Activated naive CD8-positive, alpha-beta T cell treated with anti-CD3 and anti-CD28 coated beads, Interleukin-2, amount 10 ng/mL, durations not matched to agents 7 days and 5 days (primary cell): Measurements from ENCODE around the gene FAF1. TPM values are rescaled to one million over a fixed set of nuclear protein-coding genes. Genes with fewer than 3 reads are reported as not detected.
A peak's percentile ranks its signal among the peaks of the same experiment; 100 is the strongest.

ENCODE experiments used
- ATAC-seq: fragments of 150-1000 bp; cut with Tn5 transposase; one replicate; pipeline ENCODE4 v1.10.0; 2021; ENCODE audit warnings: low read depth, moderate library complexity
- POLR2A ChIA-PET: fragments of 350-600 bp; sonication (Branson Sonifier 250); formaldehyde crosslinking; loops from one replicate; lab custom pipeline; 2021; ENCODE audit warnings: antibody characterized with exemption; lab: Charles Lee
- DNase-seq: peaks from one replicate; pipeline ENCODE4 v3.0.0; 2021
- H3K27ac Mint-ChIP-seq: one replicate; pipeline ENCODE4 v1.8.0; 2022; ENCODE audit warnings: mild to moderate bottlenecking, mixed read lengths
- H3K27me3 Mint-ChIP-seq: one replicate; pipeline ENCODE4 v1.8.0; 2022; ENCODE audit warnings: mild to moderate bottlenecking, moderate library complexity, mixed read lengths
- H3K36me3 Mint-ChIP-seq: one replicate; pipeline ENCODE4 v1.8.0; 2021; ENCODE audit warnings: mild to moderate bottlenecking, mixed read lengths
- H3K4me1 Mint-ChIP-seq: one replicate; pipeline ENCODE4 v1.8.0; 2021; ENCODE audit warnings: mixed read lengths
- H3K4me3 Mint-ChIP-seq: one replicate; pipeline ENCODE4 v1.8.0; 2022; ENCODE audit warnings: mild to moderate bottlenecking, moderate library complexity, mixed read lengths
- H3K9me3 Mint-ChIP-seq: one replicate; pipeline ENCODE4 v1.8.0; 2021; ENCODE audit warnings: mixed read lengths
- total RNA-seq, 2 experiments: library from RNA; stranded (reverse); gene quantifications; one replicate each; pipeline ENCODE4 v1.2.3, GENCODE V29; 2021

The FAF1 gene
- total RNA-seq, 2 experiments from 2014 or later, result 70.3 to 75.2 TPM

- Mint-ChIP-seq H3K4me1 (peaks cover 3% of the 10 kb centered on the region), H3K9me3 (no peaks in the 10 kb centered on the region), H3K27me3 (peaks cover 28% of the 10 kb centered on the region), H3K36me3 (peaks cover 3% of the 10 kb centered on the region), H3K27ac (no peak overlapping the region), H3K4me3 (no peak overlapping the region)
- no peak for DNase-seq
- no peak for ATAC-seq
- POLR2A ChIA-PET, result interaction anchor here (1.4 kb wide), 1 partner anchor 17 kb away, joined by 3 read pairs; no protein-coding TSS in a partner anchor
Measured at GRCh38 chr1:50986653-50987052, 26.6 kb upstream of the FAF1 start.

- peaks cover 37% of the 10 kb centered on the region for H3K27me3 Mint-ChIP-seq
- POLR2A ChIA-PET, result no interaction called here
- no peaks in the 10 kb centered on the region for H3K9me3 Mint-ChIP-seq
Measured at GRCh38 chr1:50985094-50985493, 25.0 kb upstream of the FAF1 start.

GRCh38 chr1:50983219-50983802 lies 23.2 kb upstream of the FAF1 start:
- H3K27ac Mint-ChIP-seq, result no peak overlapping the region
- H3K27me3 Mint-ChIP-seq, result peaks cover 51% of the 10 kb centered on the region
- DNase-seq (no peak), ATAC-seq (no peak)
- H3K9me3 Mint-ChIP-seq, result no peaks in the 10 kb centered on the region
- POLR2A ChIA-PET, result no interaction called here
- H3K36me3 Mint-ChIP-seq, result peaks cover 4% of the 10 kb centered on the region
- no peak overlapping the region for H3K4me3 Mint-ChIP-seq
- H3K4me1 Mint-ChIP-seq, result peaks cover 16% of the 10 kb centered on the region

More at GRCh38 chr1:50985094-50985493, 25.0 kb upstream of the FAF1 start:
- H3K4me1 Mint-ChIP-seq, result peaks cover 5% of the 10 kb centered on the region
- ATAC-seq (no peak), DNase-seq (no peak)
- peaks cover 3% of the 10 kb centered on the region for H3K36me3 Mint-ChIP-seq
- no peak overlapping the region for H3K27ac Mint-ChIP-seq
- H3K4me3 Mint-ChIP-seq, result no peak overlapping the region

- POLR2A ChIA-PET, result no interaction called here
- Mint-ChIP-seq H3K4me3 (no peak overlapping the region), H3K27me3 (peaks cover 51% of the 10 kb centered on the region), H3K27ac (no peak overlapping the region), H3K4me1 (peaks cover 16% of the 10 kb centered on the region), H3K9me3 (no peaks in the 10 kb centered on the region), H3K36me3 (peaks cover 3% of the 10 kb centered on the region)
- ATAC-seq (no peak), DNase-seq (no peak)
Measured at GRCh38 chr1:50982611-50983010, 22.5 kb upstream of the FAF1 start.

- Mint-ChIP-seq H3K27ac (no peak overlapping the region), H3K4me3 (no peak overlapping the region), H3K27me3 (peaks cover 51% of the 10 kb centered on the region), H3K36me3 (peaks cover 1% of the 10 kb centered on the region), H3K9me3 (no peaks in the 10 kb centered on the region), H3K4me1 (peaks cover 17% of the 10 kb centered on the region)
- DNase-seq (no peak), ATAC-seq (no peak)
- POLR2A ChIA-PET, result no interaction called here
Measured at GRCh38 chr1:50981741-50982140, 21.7 kb upstream of the FAF1 start.

GRCh38 chr1:50980505-50980904 lies 20.4 kb upstream of the FAF1 start:
- peaks cover 24% of the 10 kb centered on the region for H3K4me1 Mint-ChIP-seq
- POLR2A ChIA-PET, result no interaction called here
- DNase-seq, result no peak
- H3K36me3 Mint-ChIP-seq, result peaks cover 4% of the 10 kb centered on the region
- no peak overlapping the region for H3K27ac Mint-ChIP-seq
- H3K9me3 Mint-ChIP-seq, result no peaks in the 10 kb centered on the region
- no peak for ATAC-seq
- H3K4me3 Mint-ChIP-seq, result no peak overlapping the region
- peaks cover 44% of the 10 kb centered on the region for H3K27me3 Mint-ChIP-seq

- peaks cover 6% of the 10 kb centered on the region for H3K36me3 Mint-ChIP-seq
- no peak for ATAC-seq
- POLR2A ChIA-PET, result interaction anchor here (3.7 kb wide), 1 partner anchor 11 kb away, joined by 108 read pairs; the partner anchor contains the start of gene CDKN2C
- peaks cover 40% of the 10 kb centered on the region for H3K27me3 Mint-ChIP-seq
- no peak overlapping the region for H3K4me3 Mint-ChIP-seq
- H3K27ac Mint-ChIP-seq, result no peak overlapping the region
- no peak for DNase-seq
- no peaks in the 10 kb centered on the region for H3K9me3 Mint-ChIP-seq
- peaks cover 24% of the 10 kb centered on the region for H3K4me1 Mint-ChIP-seq
Measured at GRCh38 chr1:50979937-50980336, 19.9 kb upstream of the FAF1 start.

GRCh38 chr1:50978852-50979781 lies 19.1 kb upstream of the FAF1 start:
- ATAC-seq (peak; percentile 28), DNase-seq (no peak)
- peaks cover 24% of the 10 kb centered on the region for H3K4me1 Mint-ChIP-seq
- POLR2A ChIA-PET, result interaction anchor here (2.8 to 3.7 kb wide), 2 partner anchors 10 to 20 kb away, joined by 9 to 108 read pairs; partner anchors contain the start of gene CDKN2C
- H3K27ac Mint-ChIP-seq, result peak overlapping the region; percentile 82
- H3K4me3 Mint-ChIP-seq, result peak overlapping the region; percentile 74
- peaks cover 38% of the 10 kb centered on the region for H3K27me3 Mint-ChIP-seq
- no peaks in the 10 kb centered on the region for H3K9me3 Mint-ChIP-seq
- peaks cover 12% of the 10 kb centered on the region for H3K36me3 Mint-ChIP-seq

- peaks cover 37% of the 10 kb centered on the region for H3K27me3 Mint-ChIP-seq
- POLR2A ChIA-PET, result interaction anchor here (1.4 to 3.7 kb wide), 6 partner anchors 9 to 541 kb away, joined by 5 to 108 read pairs (median 8); partner anchors contain the start of genes CDKN2C, EPS15, FAF1 and RNF11
Measured at GRCh38 chr1:50978144-50978851, 18.2 kb upstream of the FAF1 start.

GRCh38 chr1:50977575-50978143 lies 17.6 kb upstream of the FAF1 start:
- DNase-seq (peak; percentile 69), ATAC-seq (peak; percentile 48)
- Mint-ChIP-seq H3K9me3 (no peaks in the 10 kb centered on the region), H3K4me1 (peaks cover 27% of the 10 kb centered on the region), H3K27ac (peak overlapping the region; percentile 82), H3K36me3 (peaks cover 21% of the 10 kb centered on the region), H3K4me3 (peak overlapping the region; percentile 85), H3K27me3 (peaks cover 31% of the 10 kb centered on the region)
- POLR2A ChIA-PET, result interaction anchor here (1.3 to 3.7 kb wide), 7 partner anchors 9 to 541 kb away, joined by 3 to 108 read pairs (median 6); partner anchors contain the start of genes CDKN2C, EPS15, FAF1 and RNF11

More at GRCh38 chr1:50978144-50978851, 18.2 kb upstream of the FAF1 start:
- Mint-ChIP-seq H3K27ac (peak overlapping the region; percentile 82), H3K4me1 (peaks cover 26% of the 10 kb centered on the region), H3K9me3 (no peaks in the 10 kb centered on the region), H3K4me3 (peak overlapping the region; percentile 74), H3K36me3 (peaks cover 19% of the 10 kb centered on the region)
- ATAC-seq (peak; percentile 49), DNase-seq (no peak)

GRCh38 chr1:50976890-50977574 lies 17.0 kb upstream of the FAF1 start:
- peak overlapping the region; percentile 82 for H3K27ac Mint-ChIP-seq
- peaks cover 29% of the 10 kb centered on the region for H3K4me1 Mint-ChIP-seq
- POLR2A ChIA-PET, result interaction anchor here (1.3 to 3.7 kb wide), 7 partner anchors 8 to 542 kb away, joined by 3 to 108 read pairs (median 6); partner anchors contain the start of genes CDKN2C, EPS15, FAF1 and RNF11
- peaks cover 30% of the 10 kb centered on the region for H3K27me3 Mint-ChIP-seq
- H3K4me3 Mint-ChIP-seq, result peak overlapping the region; percentile 85
- DNase-seq, result peak; percentile 47
- peaks cover 23% of the 10 kb centered on the region for H3K36me3 Mint-ChIP-seq
- no peaks in the 10 kb centered on the region for H3K9me3 Mint-ChIP-seq
- ATAC-seq, result peak; percentile 37
